NT2/D1 (cell line): ENCODE measurements around the gene PCGF2.

ENCODE experiments used
- SUZ12 ChIP-seq: IDR thresholded peaks from 2 replicates; pipeline ENCODE4 v1.6.1; 2011; ENCODE audit not compliant: insufficient read length, insufficient read depth; ENCODE audit errors: extremely low read depth
- YY1 ChIP-seq: IDR thresholded peaks from 2 replicates; pipeline ENCODE4 v1.6.1; 2011; ENCODE audit not compliant: insufficient read length, insufficient read depth
- ZNF274 ChIP-seq: IDR thresholded peaks from 2 replicates; pipeline ENCODE4 v1.6.1; 2011; ENCODE audit warnings: mild to moderate bottlenecking, low read depth, low read length

DNA sequence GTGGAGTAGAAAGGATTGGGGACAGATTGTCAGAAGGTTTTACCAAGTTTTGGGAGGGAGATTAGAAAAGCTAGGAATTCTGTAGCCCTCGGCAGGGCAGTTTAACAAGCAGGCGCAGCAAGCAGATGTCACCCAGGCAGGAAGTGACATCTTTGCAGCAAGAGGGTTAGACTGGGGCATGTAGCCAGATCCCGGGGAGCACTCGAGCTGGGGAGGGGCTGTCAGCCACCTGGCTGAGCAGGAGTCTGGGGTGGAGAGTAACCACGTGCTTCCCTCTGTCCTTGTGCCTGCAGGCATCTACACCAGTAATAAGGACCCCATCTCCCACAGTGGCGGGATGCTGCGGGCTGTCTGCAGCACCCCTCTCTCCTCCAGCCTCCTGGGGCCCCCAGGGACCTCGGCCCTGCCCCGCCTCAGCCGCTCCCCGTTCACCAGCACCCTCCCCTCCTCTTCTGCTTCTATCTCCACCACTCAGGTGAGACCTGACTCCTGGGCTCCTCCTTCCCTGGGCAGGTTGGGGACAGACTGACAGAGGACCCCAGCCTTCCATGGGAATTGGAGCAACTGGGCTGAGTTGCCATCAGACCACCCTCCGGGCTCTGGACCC, 30.9 kb downstream of the PCGF2 start:
- TF ChIP-seq YY1, result no peak
- TF ChIP-seq ZNF274, result no peak
- TF ChIP-seq SUZ12, result no peak
